GM21723 (cell line): ENCODE data around the gene PGM5.
"Not testable (repeated sequence)": the region's sequence is repeated elsewhere in the genome, so short reads cannot be mapped to it uniquely, and the experiment has no call there.

Source experiments
- ATAC-seq: cut with Tn5 transposase; IDR thresholded peaks from one replicate; pipeline ENCODE4 v1.9.1; 2021; ENCODE audit warnings: mild to moderate bottlenecking, moderate library complexity; ENCODE audit not compliant: unreplicated experiment

The PGM5 gene

DNA sequence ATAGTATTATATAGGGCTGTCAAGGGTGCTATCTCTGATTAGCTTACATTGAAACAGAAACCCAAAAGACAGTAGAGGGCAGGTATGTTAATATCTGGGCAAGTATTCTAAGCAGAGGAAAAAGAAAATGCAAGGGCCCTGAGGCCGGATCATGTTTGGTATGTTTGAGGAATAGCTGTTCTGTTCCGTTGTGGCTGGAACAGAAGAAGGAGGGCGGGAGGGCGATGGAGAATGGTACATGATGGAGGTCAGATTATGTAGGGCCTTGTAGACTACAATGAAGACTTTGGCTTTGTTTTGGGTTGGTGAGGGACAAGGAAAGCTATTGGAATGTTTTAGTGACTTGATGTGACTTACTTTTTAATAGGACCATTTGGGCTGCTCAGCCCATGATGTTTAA lies 19.4 kb downstream of the PGM5 start:
- ATAC-seq, result not testable (repeated sequence)

- ATAC-seq, result not testable (repeated sequence)
Measured at GRCh38 chr9:68377723-68378122, 21.3 kb downstream of the PGM5 start.

- not testable (repeated sequence) for ATAC-seq
Measured at GRCh38 chr9:68383894-68384293, 27.5 kb downstream of the PGM5 start.

DNA sequence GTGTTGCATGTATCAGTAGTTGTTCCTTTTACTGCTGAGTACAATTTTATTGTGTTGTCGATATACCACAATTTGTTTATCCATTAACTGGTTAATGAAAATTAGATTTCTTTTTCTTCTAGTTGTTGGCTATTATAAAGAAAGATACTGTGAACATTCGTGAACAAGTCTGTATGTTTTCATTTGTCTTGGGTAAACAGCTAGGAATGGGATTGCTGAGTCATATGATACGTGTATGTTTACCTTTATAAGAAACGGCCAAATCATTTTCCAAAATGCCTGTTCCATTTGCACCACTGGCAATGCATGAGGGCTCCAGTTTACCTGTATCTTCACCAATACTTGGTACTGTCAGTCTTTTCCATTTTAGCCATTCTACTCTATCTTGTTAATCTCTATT lies 33.1 kb downstream of the PGM5 start:
- not testable (repeated sequence) for ATAC-seq

DNA sequence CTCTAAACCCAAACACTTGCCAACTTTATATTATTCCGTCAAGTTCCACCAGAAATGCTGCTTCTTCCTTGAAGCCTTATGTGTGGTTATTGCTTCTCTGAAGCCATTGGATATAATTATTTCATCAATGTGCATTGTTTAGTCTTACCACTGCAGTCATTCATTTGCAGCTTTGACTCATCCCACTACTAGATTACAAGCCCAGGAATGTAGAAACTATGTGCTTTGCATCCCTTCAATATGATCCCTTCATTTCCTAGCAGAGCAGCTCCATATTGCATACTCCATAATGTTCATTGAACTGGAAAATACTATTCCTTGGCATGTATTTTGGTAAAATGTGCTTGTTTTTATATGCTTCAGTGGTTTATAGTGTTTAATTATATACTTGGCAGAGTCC lies 34.3 kb downstream of the PGM5 start:
- not testable (repeated sequence) for ATAC-seq

DNA sequence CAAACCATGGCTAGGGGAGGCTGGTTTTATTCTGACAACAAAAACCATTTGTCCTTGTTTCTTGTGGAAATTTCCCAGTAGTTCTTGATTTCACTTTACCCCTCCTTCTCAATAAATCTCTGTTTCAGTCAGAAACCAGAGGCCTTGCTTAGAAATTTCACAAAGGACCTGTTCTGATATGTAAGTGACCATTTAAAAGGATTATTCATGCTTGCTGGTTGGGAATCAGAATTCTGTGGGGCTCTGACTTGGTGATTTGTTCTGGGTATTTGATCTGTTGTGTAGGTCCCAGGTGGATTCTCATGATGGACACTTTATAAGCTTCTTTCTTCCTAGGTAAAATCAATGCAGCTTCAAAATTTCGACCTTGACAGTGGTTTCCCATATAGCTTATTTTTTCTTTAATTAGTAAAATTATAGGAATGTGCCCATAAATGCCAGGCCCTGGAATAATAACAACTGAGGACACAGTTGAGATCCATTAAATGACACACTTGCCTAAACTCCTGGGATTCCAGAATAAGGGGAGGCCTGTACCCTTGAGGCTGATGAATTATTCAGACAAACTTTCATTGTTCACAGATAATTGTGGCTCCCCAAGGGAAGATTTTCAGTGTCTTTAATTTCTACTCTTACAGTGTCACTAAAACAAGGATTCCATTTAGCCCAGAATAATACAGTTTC lies 40.1 kb downstream of the PGM5 start:
- not testable (repeated sequence) for ATAC-seq

GRCh38 chr9:68397095-68397423 lies 40.6 kb downstream of the PGM5 start:
- ATAC-seq, result not testable (repeated sequence)

DNA sequence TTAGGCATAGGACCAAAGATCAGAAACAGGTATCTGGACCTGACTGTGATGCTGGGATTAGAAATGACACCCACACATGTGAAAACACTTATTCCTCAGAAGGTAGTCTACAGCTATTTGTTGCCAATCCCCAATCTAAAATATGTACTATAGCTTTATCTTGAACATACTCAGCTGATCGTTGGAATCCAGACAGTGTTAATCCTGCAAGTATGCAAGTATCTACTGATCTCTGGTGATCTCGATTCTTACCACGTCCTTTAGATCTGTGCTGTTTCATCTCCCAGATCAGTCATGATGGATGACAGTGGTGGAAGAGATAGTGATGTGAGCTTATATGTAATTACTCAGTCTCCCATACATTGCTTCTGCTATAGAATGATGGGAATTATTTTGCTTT lies 41.4 kb downstream of the PGM5 start:
- not testable (repeated sequence) for ATAC-seq

DNA sequence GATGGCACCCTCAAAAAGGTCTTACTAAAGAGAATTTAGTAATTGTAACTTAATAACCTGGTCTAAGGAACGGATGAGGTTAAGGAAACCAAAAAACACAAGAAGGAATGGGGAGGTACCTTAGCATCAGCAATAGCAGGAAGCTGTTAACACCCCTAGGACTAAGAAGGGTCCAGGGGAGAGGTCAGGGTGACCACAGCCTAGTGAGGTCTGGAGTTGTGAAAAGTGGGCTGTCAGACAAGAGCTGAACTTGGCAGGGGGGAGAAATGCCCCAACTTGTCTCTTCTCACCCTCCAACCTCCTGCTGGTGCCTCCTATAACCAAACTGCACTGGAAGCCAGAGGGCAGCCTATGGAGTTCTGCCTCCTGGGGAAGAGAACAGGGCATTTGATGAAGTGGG lies 41.9 kb downstream of the PGM5 start:
- not testable (repeated sequence) for ATAC-seq

GRCh38 chr9:68404421-68405185 lies 48.2 kb downstream of the PGM5 start:
- ATAC-seq, result not testable (repeated sequence)

GRCh38 chr9:68411865-68412264 lies 55.5 kb downstream of the PGM5 start:
- not testable (repeated sequence) for ATAC-seq

GRCh38 chr9:68412754-68413153 lies 56.3 kb downstream of the PGM5 start:
- not testable (repeated sequence) for ATAC-seq

- not testable (repeated sequence) for ATAC-seq
Measured at GRCh38 chr9:68415065-68415464, 58.7 kb downstream of the PGM5 start.

DNA sequence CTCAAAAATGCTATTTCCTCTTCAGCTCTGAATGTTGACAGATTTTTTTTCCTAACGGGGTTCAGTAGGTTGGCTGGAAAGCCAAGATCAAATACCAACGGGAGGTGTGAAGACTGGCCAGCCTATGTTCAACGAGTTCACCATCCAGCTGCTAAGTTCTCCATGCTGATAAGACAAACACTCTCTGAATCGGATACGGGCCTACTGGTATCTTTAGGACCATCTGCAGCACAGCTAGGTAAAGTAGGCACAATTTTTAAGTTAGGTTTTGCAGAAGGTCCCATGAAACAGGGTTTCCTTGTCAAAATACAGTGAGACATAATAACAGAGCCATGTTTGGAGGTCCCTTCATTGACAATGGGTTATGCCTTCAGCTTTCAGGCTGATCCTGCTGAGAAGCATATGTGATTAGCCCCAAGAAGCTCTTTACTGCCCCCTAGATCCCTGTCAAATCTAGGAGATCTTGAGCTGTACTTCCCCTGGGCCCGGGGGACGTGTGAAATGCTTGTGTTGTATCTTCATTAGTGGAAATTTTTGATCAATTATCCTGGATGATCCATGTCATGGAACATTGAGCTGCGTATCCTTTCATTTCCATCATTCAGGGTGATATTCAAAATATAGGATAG lies 60.6 kb downstream of the PGM5 start:
- no peak for ATAC-seq

DNA sequence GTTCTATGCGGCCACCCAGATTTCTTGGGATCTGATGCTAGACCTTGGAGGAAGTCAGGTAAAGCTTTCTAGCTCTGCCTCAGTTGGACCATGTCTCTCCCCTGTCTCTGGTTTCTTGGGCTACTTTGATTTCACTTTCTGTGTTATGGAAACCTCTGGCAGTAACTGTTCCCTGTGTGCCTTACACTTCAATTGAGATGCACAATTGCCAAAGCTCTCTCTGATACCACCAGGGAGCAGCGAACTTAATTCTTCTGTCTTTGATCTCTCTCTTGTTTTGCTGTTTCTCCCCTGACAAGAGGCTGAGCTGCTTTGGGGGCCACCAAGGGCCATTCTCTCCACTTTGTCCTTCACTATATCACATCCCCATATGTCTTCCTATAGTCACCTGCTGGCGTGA lies 61.4 kb downstream of the PGM5 start:
- no peak for ATAC-seq

DNA sequence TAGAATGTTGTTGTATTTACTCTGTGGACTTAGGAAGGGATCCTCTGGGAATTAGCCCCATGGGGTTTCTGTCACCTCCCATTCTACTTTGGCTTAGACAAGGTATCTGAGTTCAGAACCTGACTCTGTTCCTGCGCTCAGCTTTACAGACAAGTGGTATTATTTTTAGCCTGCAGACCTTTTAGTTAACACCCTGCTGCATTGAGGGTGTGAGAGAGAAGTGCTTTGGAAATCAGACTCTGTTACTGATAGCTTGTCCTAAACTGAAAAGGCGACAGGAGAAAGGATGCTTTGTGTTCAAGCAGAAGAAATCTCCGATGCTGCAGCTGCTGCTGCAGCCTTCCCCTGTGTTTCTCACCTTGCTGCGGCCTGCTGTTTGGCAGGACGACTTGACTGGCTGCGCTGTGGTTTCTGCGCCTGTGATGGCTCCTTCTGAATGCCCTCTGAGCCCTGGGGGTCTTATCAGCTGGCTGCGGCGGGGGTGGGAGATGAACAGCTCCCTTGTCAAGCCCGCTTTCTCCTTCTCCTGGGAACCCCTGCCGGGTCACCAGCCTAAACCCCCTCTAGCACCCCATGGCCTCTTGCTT lies 61.9 kb downstream of the PGM5 start:
- no peak for ATAC-seq

- no peak for ATAC-seq
Measured at GRCh38 chr9:68419901-68420300, 63.5 kb downstream of the PGM5 start.

GRCh38 chr9:68426755-68427154 lies 70.3 kb downstream of the PGM5 start:
- no peak for ATAC-seq

DNA sequence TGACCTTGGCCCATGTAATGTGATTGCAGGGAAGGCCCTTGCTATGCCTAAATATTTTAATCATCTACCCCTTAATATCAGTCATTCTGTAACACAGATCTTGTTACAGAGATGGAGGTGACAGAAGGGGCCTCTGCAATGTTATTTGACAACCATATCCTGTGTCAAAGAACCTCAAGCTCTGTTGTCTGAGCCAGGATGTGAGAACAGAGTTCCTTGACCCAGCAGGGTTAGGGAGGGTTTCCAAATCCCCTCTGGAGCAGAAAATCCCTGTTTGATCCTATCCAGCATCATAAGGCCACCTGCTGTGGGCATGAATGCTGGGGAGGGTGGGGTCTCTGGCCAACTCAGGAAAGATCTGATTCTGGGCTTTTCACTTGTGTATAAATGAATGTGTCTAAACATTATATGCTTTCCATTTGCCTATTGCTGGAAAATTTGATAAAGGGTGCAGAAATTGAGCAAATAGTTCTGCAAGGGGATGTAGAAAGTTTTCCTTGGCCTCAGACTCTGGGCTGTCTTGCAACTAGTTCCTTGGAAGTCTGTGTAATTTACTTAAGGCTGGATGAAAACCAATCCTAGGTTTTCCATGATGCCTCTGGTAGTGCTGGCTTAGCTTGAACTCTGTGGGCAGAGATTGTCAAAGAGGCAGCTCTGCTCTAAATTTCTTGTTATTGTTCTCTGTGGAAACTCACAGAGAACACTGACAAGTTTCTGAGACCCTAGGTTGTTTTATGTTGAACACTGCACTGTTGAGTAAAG lies 71.0 kb downstream of the PGM5 start:
- no peak for ATAC-seq

DNA sequence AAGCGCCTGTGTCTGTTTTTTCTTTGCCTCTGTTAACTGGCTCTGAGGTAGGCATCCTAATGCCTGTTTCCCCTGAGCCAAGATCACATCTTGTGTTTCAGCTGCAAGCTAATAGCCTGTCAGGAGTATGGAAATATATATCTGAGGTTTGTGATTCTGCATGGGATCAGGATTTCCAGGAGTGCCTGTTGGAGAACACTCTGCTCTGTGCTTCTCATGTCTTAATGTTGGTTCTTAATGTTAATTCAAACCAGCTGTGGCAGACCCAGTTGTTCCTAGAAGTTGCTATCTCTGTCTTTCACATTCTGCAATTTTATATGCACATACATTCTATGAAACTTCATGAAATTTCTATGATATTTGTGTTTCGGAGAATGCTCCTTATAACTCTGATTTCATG lies 72.1 kb downstream of the PGM5 start:
- ATAC-seq, result no peak

DNA sequence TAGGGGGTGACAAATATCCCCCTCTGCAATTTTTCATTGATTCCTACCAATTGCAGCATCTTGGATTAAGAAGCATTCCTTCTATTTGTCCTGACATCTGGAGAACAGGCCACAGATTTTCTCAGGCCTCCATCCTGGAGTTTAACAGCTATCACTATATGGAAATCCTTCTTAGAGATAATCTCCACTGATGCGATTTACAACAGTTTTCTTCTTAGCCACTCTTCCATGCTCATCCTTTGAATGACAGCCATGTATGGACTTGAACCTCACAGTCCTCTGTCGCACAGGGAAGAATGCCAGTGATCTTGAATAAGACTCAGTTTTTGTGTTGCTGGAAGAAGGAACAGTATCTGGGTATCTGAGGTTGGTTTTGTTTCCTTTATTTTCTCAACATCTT lies 73.2 kb downstream of the PGM5 start:
- no peak for ATAC-seq
